HG03064 (cell line): ENCODE measurements around the gene LDB3.

ENCODE experiments used
- ATAC-seq: cut with Tn5 transposase; IDR thresholded peaks from one replicate; pipeline ENCODE4 v1.9.1; 2021; ENCODE audit warnings: low read depth; ENCODE audit not compliant: unreplicated experiment

Gene LDB3

GRCh38 chr10:86663576-86664339 lies 4.6 kb upstream of the LDB3 start:
- no peak for ATAC-seq

GRCh38 chr10:86664341-86665217 lies 3.7 kb upstream of the LDB3 start:
- ATAC-seq = no peak

GRCh38 chr10:86665218-86665607 lies 3.1 kb upstream of the LDB3 start:
- ATAC-seq = no peak

GRCh38 chr10:86665868-86666267 lies 2.4 kb upstream of the LDB3 start:
- no peak for ATAC-seq

GRCh38 chr10:86666538-86666937 lies 1.8 kb upstream of the LDB3 start:
- ATAC-seq = no peak

- ATAC-seq = no peak
Observed at GRCh38 chr10:86667421-86668181, 710 bp upstream of the LDB3 start.

GRCh38 chr10:86670290-86670811 lies 2.0 kb downstream of the LDB3 start:
- no peak for ATAC-seq

- no peak for ATAC-seq
Observed at GRCh38 chr10:86670876-86671275, 2.6 kb downstream of the LDB3 start.

GRCh38 chr10:86671419-86671818 lies 3.1 kb downstream of the LDB3 start:
- no peak for ATAC-seq

GRCh38 chr10:86671985-86672710 lies 3.8 kb downstream of the LDB3 start:
- ATAC-seq = no peak

GRCh38 chr10:86673216-86673826 lies 5.0 kb downstream of the LDB3 start:
- no peak for ATAC-seq

- ATAC-seq = no peak
Observed at GRCh38 chr10:86673827-86674581, 5.7 kb downstream of the LDB3 start.

- no peak for ATAC-seq
Observed at GRCh38 chr10:86674912-86675311, 6.6 kb downstream of the LDB3 start.

- ATAC-seq = no peak
Observed at GRCh38 chr10:86677374-86677773, 9.1 kb downstream of the LDB3 start.

- no peak for ATAC-seq
Observed at GRCh38 chr10:86678999-86679792, 10.9 kb downstream of the LDB3 start.

GRCh38 chr10:86681047-86681446 lies 12.7 kb downstream of the LDB3 start:
- ATAC-seq = no peak

- ATAC-seq = no peak
Observed at GRCh38 chr10:86681722-86682386, 13.5 kb downstream of the LDB3 start.

- ATAC-seq = no peak
Observed at GRCh38 chr10:86682675-86683074, 14.4 kb downstream of the LDB3 start.
